Osteoblast (primary cell): ENCODE data around the gene PRPF6. TPM values are rescaled to one million over a fixed set of nuclear protein-coding genes. Genes with fewer than 3 reads are reported as not detected.

ENCODE experiments used
- DNase-seq: peaks from one replicate; pipeline ENCODE4 v3.0.0; 2011; ENCODE audit warnings: low spot score, mixed read lengths; ENCODE audit not compliant: insufficient read length; ENCODE audit errors: missing footprints
- H2AFZ ChIP-seq: 2 replicates; pipeline ENCODE4 v1.6.0; 2011; ENCODE audit warnings: mild to moderate bottlenecking, low read length
- H3K27ac ChIP-seq: 2 replicates; pipeline ENCODE4 v1.5.1; 2011; ENCODE audit warnings: mild to moderate bottlenecking, low read depth, low read length, moderate library complexity
- H3K27me3 ChIP-seq: 2 replicates; pipeline ENCODE4 v1.6.0; 2012; ENCODE audit warnings: mild to moderate bottlenecking, control low read depth, inconsistent platforms, low read length, moderate library complexity; ENCODE audit not compliant: insufficient read depth
- H3K36me3 ChIP-seq: 2 replicates; pipeline ENCODE4 v1.5.1; 2011; ENCODE audit warnings: mild to moderate bottlenecking, low read length, control low read depth, moderate library complexity; ENCODE audit not compliant: insufficient read depth
- H3K4me1 ChIP-seq: 2 replicates; pipeline ENCODE4 v1.5.1; 2011; ENCODE audit warnings: mild to moderate bottlenecking, low read length, control low read depth, moderate library complexity; ENCODE audit not compliant: insufficient read depth
- H3K4me2 ChIP-seq: 2 replicates; pipeline ENCODE4 v1.6.0; 2011; ENCODE audit warnings: mild to moderate bottlenecking, low read length; ENCODE audit not compliant: insufficient read depth
- H3K4me3 ChIP-seq: fragments of 200-600 bp; sonication (generic); 3 replicates; pipeline ENCODE4 v1.5.1; 2012; ENCODE audit warnings: mild to moderate bottlenecking, low read length, inconsistent platforms; ENCODE audit not compliant: insufficient read depth
- H3K79me2 ChIP-seq: 2 replicates; pipeline ENCODE4 v1.6.0; 2012; ENCODE audit warnings: mild to moderate bottlenecking, low read length, control low read depth, inconsistent platforms; ENCODE audit not compliant: insufficient read depth
- H3K9me3 ChIP-seq: 2 replicates; pipeline ENCODE4 v1.5.1; 2011; ENCODE audit warnings: low read depth, low read length, control low read depth
- H4K20me1 ChIP-seq: 2 replicates; pipeline ENCODE4 v1.6.0; 2012; ENCODE audit warnings: mild to moderate bottlenecking, low read length, control low read depth; ENCODE audit not compliant: insufficient read depth
- CTCF ChIP-seq: IDR thresholded peaks from 2 replicates; pipeline ENCODE4 v1.5.1; 2011; ENCODE audit warnings: mild to moderate bottlenecking, low read depth, low read length, moderate library complexity; ENCODE audit errors: extremely low read depth
- total RNA-seq: library from RNA; depleted of rRNA; stranded (reverse); fragments of >200 nt; gene quantifications from 2 replicates; pipeline ENCODE4 v1.2.3, GENCODE V29; 2012

The PRPF6 gene
- total RNA-seq, 1 donor = 56.1 TPM

- H3K27me3 ChIP-seq = peaks cover 39% of the 10 kb centered on the region
- no peak overlapping the region for H2AFZ ChIP-seq
- H3K4me2 ChIP-seq = no peak overlapping the region
- H3K36me3 ChIP-seq = peaks cover 18% of the 10 kb centered on the region
- peaks cover 13% of the 10 kb centered on the region for H4K20me1 ChIP-seq
- DNase-seq = peak; percentile 88
- no peak overlapping the region for H3K4me3 ChIP-seq
- no peak for TF ChIP-seq CTCF
- no peaks in the 10 kb centered on the region for H3K79me2 ChIP-seq
- no peaks in the 10 kb centered on the region for H3K4me1 ChIP-seq
- H3K9me3 ChIP-seq = no peaks in the 10 kb centered on the region
- no peak overlapping the region for H3K27ac ChIP-seq
Observed at GRCh38 chr20:64036346-64037198, 55.6 kb downstream of the PRPF6 start.

- H3K27me3 ChIP-seq = peaks cover 45% of the 10 kb centered on the region
- H3K27ac ChIP-seq = no peak overlapping the region
- peaks cover 13% of the 10 kb centered on the region for H4K20me1 ChIP-seq
- H2AFZ ChIP-seq = no peak overlapping the region
- no peaks in the 10 kb centered on the region for H3K4me1 ChIP-seq
- TF ChIP-seq CTCF = no peak
- no peaks in the 10 kb centered on the region for H3K79me2 ChIP-seq
- H3K4me3 ChIP-seq = no peak overlapping the region
- H3K4me2 ChIP-seq = no peak overlapping the region
- DNase-seq = no peak
- no peaks in the 10 kb centered on the region for H3K9me3 ChIP-seq
- peaks cover 12% of the 10 kb centered on the region for H3K36me3 ChIP-seq
Observed at GRCh38 chr20:64037199-64037497, 56.2 kb downstream of the PRPF6 start.

DNA sequence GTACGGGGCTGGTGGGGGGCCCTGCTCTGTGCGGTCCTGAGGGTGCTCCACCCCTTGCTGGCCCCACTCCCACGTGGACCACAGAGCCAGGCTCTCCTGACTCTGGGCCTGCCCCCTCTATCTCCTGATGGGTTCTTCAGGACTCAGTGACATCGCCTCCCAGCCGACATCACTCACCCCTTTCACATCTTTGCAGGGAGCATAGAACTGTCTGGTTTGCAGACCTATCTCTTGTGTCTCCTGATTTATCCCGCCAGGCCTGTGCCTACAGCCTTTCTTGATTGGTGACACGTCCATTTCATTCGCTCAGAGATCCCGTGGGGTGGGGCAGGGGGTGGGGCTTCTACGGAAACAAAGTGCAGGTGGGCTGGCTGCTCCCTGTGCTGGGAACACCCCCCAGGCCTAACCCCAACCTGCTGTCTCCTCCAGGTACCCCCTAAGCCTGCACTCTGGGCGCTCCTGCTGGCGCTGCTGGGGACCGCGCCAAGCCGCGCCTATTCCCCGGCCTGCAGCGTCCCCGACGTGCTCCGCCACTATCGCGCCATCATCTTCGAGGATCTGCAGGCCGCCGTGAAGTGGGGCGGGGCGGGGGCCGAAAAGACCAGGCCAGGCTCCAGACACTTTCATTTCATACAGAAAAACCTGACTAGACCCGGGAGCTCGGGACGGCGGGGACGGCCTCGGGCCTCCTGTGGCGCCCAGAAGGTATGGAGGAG lies 56.7 kb downstream of the PRPF6 start:
- peaks cover 13% of the 10 kb centered on the region for H4K20me1 ChIP-seq
- peaks cover 7% of the 10 kb centered on the region for H3K36me3 ChIP-seq
- peaks cover 49% of the 10 kb centered on the region for H3K27me3 ChIP-seq
- no peak overlapping the region for H2AFZ ChIP-seq
- no peaks in the 10 kb centered on the region for H3K4me1 ChIP-seq
- H3K9me3 ChIP-seq = no peaks in the 10 kb centered on the region
- DNase-seq = peak; percentile 91
- H3K4me2 ChIP-seq = no peak overlapping the region
- no peak overlapping the region for H3K27ac ChIP-seq
- no peak for TF ChIP-seq CTCF
- H3K79me2 ChIP-seq = no peaks in the 10 kb centered on the region
- no peak overlapping the region for H3K4me3 ChIP-seq

DNA sequence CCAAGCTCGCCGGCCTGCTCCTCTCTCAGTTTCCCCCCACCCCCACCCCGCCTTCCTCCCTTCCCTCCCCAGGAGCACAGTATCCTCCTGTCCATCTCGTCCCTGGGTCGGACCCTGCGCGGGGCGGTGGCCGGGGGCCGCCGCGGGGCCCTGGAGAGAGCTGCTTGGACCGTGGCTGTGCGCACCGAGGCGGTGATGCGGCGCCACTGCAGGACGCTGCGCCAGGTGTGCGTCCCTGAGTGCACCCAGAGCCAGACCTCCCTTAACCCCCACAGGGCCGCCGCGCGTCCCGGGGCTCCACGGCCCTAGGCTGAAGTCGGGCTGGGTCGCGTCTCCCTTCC lies 57.3 kb downstream of the PRPF6 start:
- Histone ChIP-seq H2AFZ (no peak overlapping the region), H4K20me1 (peaks cover 13% of the 10 kb centered on the region), H3K9me3 (no peaks in the 10 kb centered on the region), H3K36me3 (peaks cover 6% of the 10 kb centered on the region), H3K27me3 (peaks cover 49% of the 10 kb centered on the region), H3K4me2 (no peak overlapping the region), H3K4me3 (no peak overlapping the region), H3K27ac (no peak overlapping the region), H3K4me1 (no peaks in the 10 kb centered on the region), H3K79me2 (no peaks in the 10 kb centered on the region)
- peak; percentile 80 for DNase-seq
- TF ChIP-seq CTCF = no peak
